Caco-2 (cell line): ENCODE measurements around the gene EML3. TPM values are rescaled to one million over a fixed set of nuclear protein-coding genes. Genes with fewer than 3 reads are reported as not detected.

Source experiments
- BruUV-seq: library from RNA; stranded (reverse); fragments of 400-500 nt; replicated peaks from 2 replicates; lab custom pipeline; 2021; lab: Mats Ljungman, UMichigan
- CTCF ChIA-PET: fragments of 300-600 bp; sonication (Branson Sonifier 250); formaldehyde crosslinking; loops from one replicate; lab custom pipeline; 2022; ENCODE audit warnings: antibody characterized with exemption; lab: Charles Lee
- POLR2A ChIA-PET: fragments of 300-600 bp; sonication (Branson Sonifier 250); formaldehyde crosslinking; loops from one replicate; lab custom pipeline; 2022; ENCODE audit warnings: antibody characterized with exemption; lab: Charles Lee
- DNase-seq, 2 experiments: peaks; one replicate each; pipeline versions ENCODE4 v3.0.0 to v3.0.0-alpha.2; 2020 to 2022
- H3K27me3 ChIP-seq: replicated peaks from 2 replicates; pipeline ENCODE4 v1.6.0; 2011; ENCODE audit warnings: low read length; ENCODE audit not compliant: control insufficient read depth, insufficient read depth
- H3K36me3 ChIP-seq: 2 replicates; pipeline ENCODE4 v1.5.1; 2011; ENCODE audit warnings: low read length; ENCODE audit not compliant: control insufficient read depth, insufficient read depth
- H3K4me1 ChIP-seq: fragments of 250-450 bp; sonication (Bioruptor Pico); 2 replicates; pipeline ENCODE4 v1.5.1; 2020; ENCODE audit warnings: mild to moderate bottlenecking
- H3K4me3 ChIP-seq: 2 replicates; pipeline ENCODE4 v1.5.1; 2011; ENCODE audit warnings: low read depth, mild to moderate bottlenecking, control low read depth, low read length
- H3K9me3 ChIP-seq: fragments of 250-450 bp; sonication (Bioruptor Pico); 2 replicates; pipeline ENCODE4 v1.5.1; 2020; ENCODE audit warnings: mild to moderate bottlenecking, moderate library complexity
- H3K27ac Mint-ChIP-seq: one replicate; pipeline ENCODE4 v1.8.0; 2022; ENCODE audit warnings: mixed read lengths; ENCODE audit not compliant: unreplicated experiment
- H3K27me3 Mint-ChIP-seq: one replicate; pipeline ENCODE4 v1.8.0; 2022; ENCODE audit warnings: mixed read lengths; ENCODE audit not compliant: insufficient read depth, unreplicated experiment
- H3K36me3 Mint-ChIP-seq: one replicate; pipeline ENCODE4 v1.8.0; 2022; ENCODE audit warnings: mild to moderate bottlenecking, mixed read lengths; ENCODE audit not compliant: insufficient read depth, unreplicated experiment
- H3K4me1 Mint-ChIP-seq: one replicate; pipeline ENCODE4 v1.8.0; 2022; ENCODE audit warnings: low read depth, mixed read lengths; ENCODE audit not compliant: unreplicated experiment
- H3K4me3 Mint-ChIP-seq: one replicate; pipeline ENCODE4 v1.8.0; 2022; ENCODE audit warnings: mild to moderate bottlenecking, moderate library complexity, mixed read lengths; ENCODE audit not compliant: unreplicated experiment
- H3K9me3 Mint-ChIP-seq: one replicate; pipeline ENCODE4 v1.8.0; 2022; ENCODE audit warnings: mixed read lengths; ENCODE audit not compliant: unreplicated experiment
- intact Hi-C: fragments of 100-400 bp; cut with micrococcal nuclease; formaldehyde crosslinking; loops from one replicate; pipeline ENCODE4 v1.10.0; 2022; ENCODE audit not compliant: unreplicated experiment
- total RNA-seq: library from RNA; stranded (reverse); gene quantifications from 2 replicates; pipeline ENCODE4 v1.2.3, GENCODE V29; 2022
- TF ChIP-seq, protein P1 (sequence below), 2 experiments: fragments of 200-600 bp in 1 of 2; IDR thresholded peaks; 1 replicate in 1 of 2; 2 replicates in 1 of 2; pipeline versions ENCODE4 v1.5.1 to v1.8.0; 2011 to 2022; ENCODE audit warnings: antibody characterized with exemption in 1 of 2, control low read depth in 1 of 2, inconsistent platforms in 1 of 2, low read depth in 1 of 2, low read length in 1 of 2, mild to moderate bottlenecking in 1 of 2, moderate library complexity in 1 of 2; ENCODE audit not compliant: insufficient read depth in 1 of 2, severe bottlenecking in 1 of 2, unreplicated experiment in 1 of 2

Gene EML3
- total RNA-seq, 1 experiment from 2014 or later = 61.2 TPM

DNA sequence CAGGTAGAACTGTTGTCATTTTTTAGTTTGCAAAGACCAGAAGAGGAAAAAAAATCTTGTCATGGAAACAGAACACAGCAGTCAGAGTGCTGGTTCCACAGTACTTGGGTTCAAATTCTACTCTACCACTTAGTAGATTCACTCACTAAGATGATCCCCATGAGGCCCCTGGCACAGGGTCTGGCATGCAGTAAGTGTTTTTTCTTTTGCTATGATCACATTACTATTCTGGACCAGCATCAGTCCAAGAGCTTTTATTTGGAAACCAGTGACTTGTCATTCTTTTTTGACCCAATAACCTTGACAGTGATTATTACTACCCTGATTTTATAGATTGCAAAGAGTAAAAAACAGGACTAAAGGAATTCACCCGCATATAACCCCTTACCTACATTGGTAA lies 43.0 kb downstream of the EML3 start:
- no peak for DNase-seq
- H3K36me3 ChIP-seq = peaks cover 9% of the 10 kb centered on the region
- ChIA-PET CTCF (interaction anchor here (0.6 to 0.9 kb wide), 2 partner anchors 16 to 31 kb away, joined by 3 to 4 read pairs; no protein-coding TSS in a partner anchor), POLR2A (interaction anchor here (0.6 kb wide), 1 partner anchor 9 kb away, joined by 3 read pairs; no protein-coding TSS in a partner anchor)
- no peaks in the 10 kb centered on the region for H3K27me3 Mint-ChIP-seq
- peaks cover 100% of the 10 kb centered on the region for H3K36me3 Mint-ChIP-seq
- intact Hi-C loops = no loop called here
- H3K4me1 Mint-ChIP-seq = peaks cover 48% of the 10 kb centered on the region
- H3K4me1 ChIP-seq = peaks cover 42% of the 10 kb centered on the region
- TF ChIP-seq, protein P1, sequence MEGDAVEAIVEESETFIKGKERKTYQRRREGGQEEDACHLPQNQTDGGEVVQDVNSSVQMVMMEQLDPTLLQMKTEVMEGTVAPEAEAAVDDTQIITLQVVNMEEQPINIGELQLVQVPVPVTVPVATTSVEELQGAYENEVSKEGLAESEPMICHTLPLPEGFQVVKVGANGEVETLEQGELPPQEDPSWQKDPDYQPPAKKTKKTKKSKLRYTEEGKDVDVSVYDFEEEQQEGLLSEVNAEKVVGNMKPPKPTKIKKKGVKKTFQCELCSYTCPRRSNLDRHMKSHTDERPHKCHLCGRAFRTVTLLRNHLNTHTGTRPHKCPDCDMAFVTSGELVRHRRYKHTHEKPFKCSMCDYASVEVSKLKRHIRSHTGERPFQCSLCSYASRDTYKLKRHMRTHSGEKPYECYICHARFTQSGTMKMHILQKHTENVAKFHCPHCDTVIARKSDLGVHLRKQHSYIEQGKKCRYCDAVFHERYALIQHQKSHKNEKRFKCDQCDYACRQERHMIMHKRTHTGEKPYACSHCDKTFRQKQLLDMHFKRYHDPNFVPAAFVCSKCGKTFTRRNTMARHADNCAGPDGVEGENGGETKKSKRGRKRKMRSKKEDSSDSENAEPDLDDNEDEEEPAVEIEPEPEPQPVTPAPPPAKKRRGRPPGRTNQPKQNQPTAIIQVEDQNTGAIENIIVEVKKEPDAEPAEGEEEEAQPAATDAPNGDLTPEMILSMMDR (IDR thresholded peaks at IDR 0.05; ENCODE audit: insufficient read depth in 1 of 2, low read depth in 1 of 2, low read length in 1 of 2, severe bottlenecking in 1 of 2, unreplicated experiment in 1 of 2) = no peak
- no peaks in the 10 kb centered on the region for H3K27me3 ChIP-seq
- H3K9me3 Mint-ChIP-seq = no peaks in the 10 kb centered on the region
- no peaks in the 10 kb centered on the region for H3K9me3 ChIP-seq
- no peak overlapping the region for H3K27ac Mint-ChIP-seq
- no TSS peak for BruUV-seq
- no peak overlapping the region for H3K4me3 ChIP-seq
- H3K4me3 Mint-ChIP-seq = no peak overlapping the region

DNA sequence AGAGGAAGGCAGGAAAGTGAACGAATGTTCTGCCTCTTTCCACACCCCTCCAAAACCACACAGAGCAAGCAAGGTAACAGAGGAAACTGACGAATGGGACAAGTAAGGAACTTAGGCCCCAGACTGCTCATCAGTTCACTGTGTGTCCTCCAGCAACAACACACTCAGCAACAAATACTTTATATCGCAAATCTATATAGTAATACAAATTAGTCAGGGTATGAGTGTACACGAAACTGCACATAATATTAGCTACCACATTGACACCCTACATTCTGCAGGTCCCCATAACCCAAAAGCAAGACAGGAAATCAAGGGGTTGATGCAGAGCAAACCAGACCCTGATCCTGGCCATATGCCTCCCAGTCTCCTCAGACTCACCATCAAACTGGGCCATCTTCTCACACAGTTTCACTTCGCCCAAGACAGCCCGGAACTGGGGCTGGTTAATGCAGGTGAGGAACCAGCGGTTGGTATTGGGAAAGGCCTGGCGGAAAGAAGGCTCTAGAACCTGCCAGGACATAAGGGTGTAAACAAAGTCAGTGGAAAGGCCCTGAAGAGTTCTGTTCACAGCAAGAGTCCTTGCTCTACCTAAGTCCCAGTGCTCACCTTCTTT lies 45.4 kb downstream of the EML3 start:
- H3K4me3 ChIP-seq = no peak overlapping the region
- no TSS peak for BruUV-seq
- TF ChIP-seq, protein P1 (IDR thresholded peaks at IDR 0.05; ENCODE audit: insufficient read depth in 1 of 2, low read depth in 1 of 2, low read length in 1 of 2, severe bottlenecking in 1 of 2, unreplicated experiment in 1 of 2) = no peak

DNA sequence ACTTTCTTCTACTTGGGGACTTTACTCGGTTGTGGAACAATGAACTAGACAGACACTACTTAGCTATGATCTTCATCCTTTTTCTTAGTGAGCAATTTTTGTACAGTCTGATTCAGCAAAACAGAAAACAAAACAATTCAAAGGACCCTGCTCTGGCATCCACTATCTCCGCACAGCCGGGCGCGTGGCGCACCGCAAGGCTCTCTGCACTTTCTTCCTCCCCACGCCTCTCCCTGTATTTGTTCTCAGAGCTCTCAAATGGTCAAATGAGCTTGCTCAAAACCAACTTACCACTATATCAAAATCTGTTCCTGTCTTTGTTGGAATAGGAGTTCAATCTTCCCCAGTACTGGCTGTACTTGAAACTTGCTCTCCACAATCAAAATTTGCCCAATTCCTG lies 46.3 kb downstream of the EML3 start:
- Mint-ChIP-seq H3K4me3 (no peak overlapping the region), H3K27me3 (no peaks in the 10 kb centered on the region), H3K9me3 (no peaks in the 10 kb centered on the region), H3K27ac (peak overlapping the region; percentile 6), H3K36me3 (peaks cover 100% of the 10 kb centered on the region), H3K4me1 (peaks cover 42% of the 10 kb centered on the region)
- CTCF ChIA-PET = interaction anchor here (0.5 to 1.6 kb wide), 4 partner anchors 8 to 142 kb away, joined by 3 to 4 read pairs (median 4); partner anchors contain the start of gene EEF1G
- intact Hi-C loops = no loop called here
- BruUV-seq = no TSS peak
- POLR2A ChIA-PET = interaction anchor here (0.9 to 1.5 kb wide), 2 partner anchors 8 to 26 kb away, joined by 3 to 15 read pairs; partner anchors contain the start of genes EEF1G and TUT1
- H3K27me3 ChIP-seq = no peaks in the 10 kb centered on the region
- TF ChIP-seq, protein P1 (IDR thresholded peaks at IDR 0.05; ENCODE audit: insufficient read depth in 1 of 2, low read depth in 1 of 2, low read length in 1 of 2, severe bottlenecking in 1 of 2, unreplicated experiment in 1 of 2) = no peak
- no peak overlapping the region for H3K4me3 ChIP-seq
- H3K9me3 ChIP-seq = no peaks in the 10 kb centered on the region
- H3K36me3 ChIP-seq = peaks cover 6% of the 10 kb centered on the region
- H3K4me1 ChIP-seq = peaks cover 51% of the 10 kb centered on the region
- DNase-seq = no peak

More for the DNA sequence above, 45.4 kb downstream of the EML3 start:
- intact Hi-C loops = no loop called here
- Mint-ChIP-seq H3K36me3 (peaks cover 100% of the 10 kb centered on the region), H3K9me3 (no peaks in the 10 kb centered on the region), H3K4me3 (no peak overlapping the region), H3K27me3 (no peaks in the 10 kb centered on the region), H3K4me1 (peaks cover 42% of the 10 kb centered on the region), H3K27ac (peak overlapping the region; percentile 51)
- no peak for DNase-seq
- ChIA-PET CTCF (interaction anchor here (0.7 kb wide), 1 partner anchor 220 kb away, joined by 3 read pairs; no protein-coding TSS in a partner anchor), POLR2A (interaction anchor here (0.6 to 0.9 kb wide), 2 partner anchors 25 to 59 kb away, joined by 3 read pairs; partner anchors contain the start of gene TUT1)
- Histone ChIP-seq H3K9me3 (no peaks in the 10 kb centered on the region), H3K36me3 (peaks cover 9% of the 10 kb centered on the region), H3K4me1 (peaks cover 54% of the 10 kb centered on the region), H3K27me3 (no peaks in the 10 kb centered on the region)
